NOMO-1 treated with dmso at 0.1 percent for 144 hours (cell line): ENCODE data around the gene R3HDML.
"Not testable (repeated sequence)": the region's sequence is repeated elsewhere in the genome, so short reads cannot be mapped to it uniquely, and the experiment has no call there.

Experiments used
- DNase-seq: peaks from one replicate; lab custom pipeline; 2025; ENCODE audit not compliant: unreplicated experiment; lab: John Stamatoyannopoulos, UW

R3HDML gene

DNA sequence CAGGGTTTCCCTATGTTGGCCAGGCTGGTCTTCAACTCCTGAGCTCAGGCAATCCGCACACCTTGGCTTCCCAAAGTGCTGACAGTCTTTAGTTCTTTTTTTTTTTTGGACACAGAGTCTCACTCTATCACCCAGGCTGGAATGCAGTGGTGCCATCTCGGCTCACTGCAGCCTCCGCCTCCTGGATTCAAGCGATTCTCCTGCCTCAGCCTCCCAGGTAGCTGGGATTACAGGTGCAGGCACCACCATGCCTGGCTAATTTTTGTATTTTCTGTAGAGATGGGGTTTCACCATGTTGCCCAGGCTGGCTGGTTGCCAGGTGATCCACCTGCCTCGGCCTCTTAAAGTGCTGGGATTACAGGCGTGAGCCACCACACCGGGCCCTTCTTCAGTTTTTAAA is 9.1 kb upstream of the R3HDML start:
- DNase-seq: not testable (repeated sequence)

DNA sequence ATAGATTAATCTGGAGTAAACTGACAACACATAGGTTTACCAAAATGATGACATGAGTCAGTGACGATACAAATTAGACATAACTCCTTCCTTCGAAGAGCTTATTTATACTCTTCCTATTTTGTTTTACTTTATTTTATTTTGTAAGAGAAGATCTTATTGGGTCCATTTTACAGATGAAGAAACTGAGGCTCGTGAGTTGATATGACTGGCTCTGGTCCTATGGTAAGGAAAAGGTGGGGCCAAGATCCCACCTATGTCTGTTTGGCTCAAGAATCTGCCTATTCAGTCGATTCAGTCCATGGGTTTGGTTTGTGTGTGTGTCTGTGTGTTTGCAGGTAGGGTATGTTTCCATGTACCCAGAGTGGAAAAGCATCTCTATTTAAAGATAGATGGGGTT is 8.4 kb upstream of the R3HDML start:
- no peak for DNase-seq

DNA sequence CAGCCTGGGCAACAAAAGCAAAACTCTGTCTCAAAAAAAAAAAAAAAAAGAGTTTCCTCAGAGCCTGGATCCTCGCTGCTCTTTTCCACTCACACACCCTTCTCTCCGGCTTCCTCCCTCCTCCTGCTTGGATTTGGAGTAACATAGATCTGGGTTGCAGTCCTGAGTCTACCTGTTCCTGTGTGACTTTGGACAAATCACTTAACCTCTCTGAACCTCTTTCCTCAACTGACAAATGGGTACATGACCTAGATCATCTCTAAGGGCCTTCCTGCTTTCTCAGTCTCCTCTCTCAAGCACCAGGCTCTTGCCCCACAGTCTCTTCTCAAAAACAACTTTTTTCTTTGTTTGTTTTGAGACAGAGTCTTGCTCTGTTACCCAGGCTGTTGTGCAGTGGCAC is 5.6 kb upstream of the R3HDML start:
- no peak for DNase-seq

DNA sequence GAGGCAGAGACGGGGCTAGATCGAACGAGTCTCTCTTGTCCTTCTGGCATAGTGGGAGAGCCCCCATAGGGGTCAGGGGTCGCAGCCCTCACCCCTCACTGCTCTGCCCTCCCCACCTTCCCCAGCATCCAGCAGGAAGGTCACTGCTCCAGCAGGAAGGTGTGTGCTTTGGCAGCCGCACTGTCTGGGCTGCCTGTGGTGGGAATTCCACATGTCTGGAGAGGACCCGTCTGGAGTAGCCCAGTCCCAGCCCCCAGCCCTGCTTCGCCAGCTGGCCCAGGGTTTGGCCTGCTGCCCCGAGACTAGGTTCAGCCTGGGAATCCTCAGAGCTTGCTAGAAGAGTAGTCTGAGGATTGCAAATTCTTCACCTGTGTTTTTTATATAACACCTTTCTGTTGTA is 2.5 kb upstream of the R3HDML start:
- no peak for DNase-seq

- no peak for DNase-seq
Measured at GRCh38 chr20:44334709-44335108, 2.1 kb upstream of the R3HDML start.

DNA sequence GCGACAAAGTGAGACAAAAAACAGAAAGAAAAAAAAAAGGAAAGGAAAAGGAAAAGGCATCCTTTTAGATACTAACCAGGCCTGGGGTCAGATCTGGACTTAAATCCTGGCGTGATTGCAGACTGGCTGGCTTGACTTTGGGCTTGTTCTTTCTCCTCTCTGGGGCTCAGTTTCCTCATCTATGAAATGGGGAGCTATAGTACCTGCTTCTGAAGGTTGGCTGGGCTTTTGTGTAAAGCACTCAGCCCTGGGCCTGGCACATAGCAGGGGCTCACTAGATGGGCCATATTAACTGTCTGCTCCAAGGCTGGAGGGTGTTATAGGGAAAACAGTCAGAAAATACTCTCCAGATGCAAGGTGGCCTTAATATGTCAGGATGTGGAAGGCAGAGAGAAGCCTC is 1.2 kb upstream of the R3HDML start:
- DNase-seq: no peak

- DNase-seq: no peak
Measured at GRCh38 chr20:44336086-44336485, 757 bp upstream of the R3HDML start.

GRCh38 chr20:44342248-44342647 is 5.4 kb downstream of the R3HDML start:
- no peak for DNase-seq

GRCh38 chr20:44343162-44343675 is 6.4 kb downstream of the R3HDML start:
- DNase-seq: no peak

DNA sequence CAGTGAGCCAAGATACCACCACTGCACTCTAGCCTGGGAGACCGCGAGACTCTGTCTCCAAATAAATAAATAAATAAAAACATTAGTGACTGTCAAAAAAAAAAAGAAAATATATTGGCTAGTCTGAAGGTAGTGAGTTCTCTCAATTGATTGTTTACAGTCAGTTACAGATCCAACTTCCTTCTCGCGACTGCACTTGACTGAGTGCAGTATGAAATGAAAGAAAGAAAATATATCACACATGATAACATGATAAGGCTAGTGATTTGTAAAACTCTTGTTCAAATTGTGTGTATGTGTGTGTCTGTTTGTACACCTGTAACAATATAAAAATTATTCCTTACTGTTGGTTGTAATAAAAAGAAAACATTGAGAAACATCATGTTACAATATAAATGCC is 7.9 kb downstream of the R3HDML start:
- DNase-seq: no peak

DNA sequence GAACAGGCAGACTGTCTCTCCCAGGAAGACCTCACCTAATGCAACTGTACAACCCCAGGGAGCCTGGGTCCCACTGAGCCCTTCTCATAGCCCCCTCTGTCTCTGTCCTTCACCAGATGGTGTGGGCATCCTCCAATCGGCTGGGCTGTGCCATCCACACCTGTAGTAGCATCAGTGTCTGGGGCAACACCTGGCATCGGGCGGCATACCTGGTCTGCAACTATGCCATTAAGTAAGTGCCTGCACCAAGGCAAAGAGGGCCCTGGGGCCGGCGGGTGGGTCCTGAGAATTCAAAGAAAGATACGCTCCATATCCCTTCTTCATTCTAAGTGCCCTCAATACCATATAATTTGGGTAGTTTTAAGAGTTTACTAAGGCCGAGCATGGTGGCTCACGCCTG is 8.3 kb downstream of the R3HDML start:
- DNase-seq: no peak

- DNase-seq: not testable (repeated sequence)
Measured at GRCh38 chr20:44345941-44346340, 9.1 kb downstream of the R3HDML start.

DNA sequence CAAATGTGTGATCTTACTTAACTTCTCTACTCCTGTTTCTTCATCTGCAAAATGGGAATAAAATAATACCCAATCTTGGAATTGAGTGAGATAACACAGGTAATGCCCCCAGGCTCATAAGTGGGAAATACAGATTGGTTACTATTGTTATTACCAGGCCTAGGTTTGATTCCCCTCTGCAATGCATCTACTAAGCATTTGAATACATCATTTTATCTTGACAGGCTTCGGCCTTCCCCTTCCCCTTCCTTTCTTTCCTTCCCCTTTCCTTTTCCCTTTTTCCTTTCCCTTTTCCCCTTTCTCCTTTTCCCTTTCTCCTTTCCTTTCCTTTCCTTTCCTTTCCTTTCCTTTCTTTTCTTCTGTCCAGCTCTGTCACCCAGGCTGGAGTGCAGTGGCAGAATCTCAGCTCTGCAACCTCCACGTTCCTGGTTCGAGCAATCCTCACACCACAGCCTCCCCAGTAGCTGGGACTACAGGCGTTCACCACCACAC is 11.4 kb downstream of the R3HDML start:
- DNase-seq: no peak

GRCh38 chr20:44349349-44349748 is 12.5 kb downstream of the R3HDML start:
- DNase-seq: no peak

- no peak for DNase-seq
Measured at GRCh38 chr20:44350567-44350966, 13.7 kb downstream of the R3HDML start.

GRCh38 chr20:44354979-44355497 is 18.2 kb downstream of the R3HDML start:
- no peak for DNase-seq

DNA sequence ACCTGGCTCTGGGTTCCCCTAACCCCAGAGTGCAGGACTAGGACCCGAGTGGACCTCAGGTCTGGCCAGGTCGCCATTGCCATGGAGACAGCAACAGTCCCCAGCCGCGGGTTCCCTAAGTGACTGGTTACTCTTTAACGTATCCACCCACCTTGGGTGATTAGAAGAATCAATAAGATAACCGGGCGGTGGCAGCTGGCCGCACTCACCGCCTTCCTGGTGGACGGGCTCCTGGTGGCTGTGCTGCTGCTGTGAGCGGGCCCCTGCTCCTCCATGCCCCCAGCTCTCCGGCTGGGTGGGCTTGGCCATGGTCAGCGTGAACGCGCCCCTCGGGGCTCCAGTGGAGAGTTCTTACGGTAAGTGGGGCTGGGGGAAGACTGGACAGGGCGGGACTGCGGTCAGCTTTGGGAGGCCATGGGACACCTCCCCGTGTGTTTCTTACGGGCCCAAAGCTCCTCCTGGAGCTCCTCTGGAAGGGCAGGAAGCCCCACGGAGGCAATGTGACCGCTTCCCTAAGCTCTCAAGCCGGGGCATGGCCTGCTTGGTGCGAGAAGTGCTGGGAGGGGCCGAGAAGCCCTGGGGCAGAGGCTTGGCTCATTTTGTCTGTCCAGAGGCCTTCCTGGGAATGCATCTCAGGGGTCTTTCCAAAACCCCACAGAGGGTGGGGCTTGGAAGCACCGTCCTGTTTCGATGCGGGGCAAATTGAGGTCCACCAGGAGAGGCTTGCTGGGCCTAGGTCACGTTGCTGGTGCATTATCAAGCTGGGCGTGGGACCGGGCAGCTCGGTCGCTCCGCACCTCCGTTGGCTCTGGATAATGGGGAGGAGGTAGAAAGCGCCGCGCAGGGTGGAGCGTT is 18.9 kb downstream of the R3HDML start, which contains the start of gene HNF4A:
Gene HNF4A, plus strand, starts transcription at position 202 of the 855 bp plus-strand sequence. Its CDS starts 106 bp downstream, at position 308.
- no peak for DNase-seq

DNA sequence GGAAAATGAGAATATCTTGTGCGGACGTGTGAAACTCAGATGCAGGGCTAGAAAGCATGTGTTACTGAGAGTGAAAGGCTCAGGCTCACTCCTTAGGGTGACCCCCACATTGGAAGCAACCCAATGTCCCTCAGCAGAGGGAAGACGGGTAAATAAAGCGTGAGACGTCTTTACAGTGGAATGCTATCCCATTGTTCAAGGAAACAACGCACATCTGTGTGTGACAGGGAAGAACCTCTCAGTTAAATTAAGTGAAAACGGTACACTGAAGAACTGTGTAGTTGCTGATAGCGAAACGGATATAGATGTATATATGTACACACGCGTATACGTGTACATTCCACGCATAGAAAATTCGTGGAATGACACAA is 19.5 kb downstream of the R3HDML start:
- no peak for DNase-seq

DNA sequence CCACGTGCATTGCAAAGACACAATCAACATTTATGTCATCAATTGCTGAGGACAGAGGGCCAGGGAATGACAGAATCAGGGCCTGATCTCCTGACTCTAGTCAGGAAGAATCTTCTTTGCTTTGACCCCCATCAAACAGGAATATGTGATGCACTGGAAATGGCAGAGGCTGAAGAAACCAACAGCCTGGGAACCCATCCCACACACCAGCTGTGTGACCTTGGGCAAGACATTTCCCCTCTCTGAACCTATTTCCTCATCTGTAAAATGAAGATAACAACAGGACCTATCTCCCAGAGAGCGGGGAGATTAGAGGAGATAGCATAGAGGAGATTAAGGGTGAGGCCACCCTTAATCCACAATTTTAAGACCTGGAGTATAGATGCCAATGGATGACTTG is 20.2 kb downstream of the R3HDML start:
- DNase-seq: no peak

DNA sequence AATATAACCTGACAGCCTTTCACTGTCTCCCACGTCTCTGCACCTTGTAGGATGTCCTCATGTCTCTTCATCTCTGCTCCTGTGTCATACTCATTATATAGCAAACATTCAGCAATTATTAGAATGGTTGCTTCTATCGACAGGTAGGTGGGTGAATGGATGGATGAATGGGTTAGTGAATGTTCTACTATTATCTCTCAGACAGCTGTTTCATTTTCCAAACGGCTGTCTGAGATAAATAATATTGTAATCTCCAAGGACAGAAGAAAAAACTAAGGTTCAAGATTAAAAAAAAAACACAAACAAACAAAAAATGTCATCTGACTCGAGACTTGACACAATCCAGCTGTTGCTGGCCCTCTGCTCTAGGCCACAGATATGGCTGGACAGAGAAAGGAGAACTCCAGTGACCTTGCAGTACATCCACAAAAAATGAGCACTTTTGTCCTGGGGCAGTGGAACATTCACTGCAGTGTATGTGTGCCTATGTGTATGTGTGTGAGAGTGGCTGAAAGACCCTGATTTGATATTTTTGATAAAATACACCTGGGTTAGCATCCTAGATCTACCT is 20.8 kb downstream of the R3HDML start:
- DNase-seq: no peak

DNA sequence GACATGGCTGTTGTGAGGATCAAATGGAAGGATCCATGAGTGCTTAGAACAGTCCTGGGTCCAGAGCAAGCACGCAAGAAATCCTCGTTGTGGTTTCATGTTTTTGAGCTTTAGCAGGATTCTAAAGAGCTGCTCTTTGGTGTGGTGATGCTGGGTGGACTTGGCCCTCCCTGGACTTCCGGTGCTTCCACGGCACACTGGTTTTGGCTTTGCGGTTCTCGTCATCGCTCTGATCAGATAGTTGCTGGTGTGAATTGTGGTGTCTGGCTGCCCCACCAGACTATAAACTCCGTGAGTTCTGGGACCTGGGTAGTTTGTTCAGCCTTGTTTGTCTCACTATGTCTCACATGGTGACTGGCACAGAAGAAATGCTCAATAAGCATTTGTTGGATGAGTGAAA is 21.9 kb downstream of the R3HDML start:
- no peak for DNase-seq

DNA sequence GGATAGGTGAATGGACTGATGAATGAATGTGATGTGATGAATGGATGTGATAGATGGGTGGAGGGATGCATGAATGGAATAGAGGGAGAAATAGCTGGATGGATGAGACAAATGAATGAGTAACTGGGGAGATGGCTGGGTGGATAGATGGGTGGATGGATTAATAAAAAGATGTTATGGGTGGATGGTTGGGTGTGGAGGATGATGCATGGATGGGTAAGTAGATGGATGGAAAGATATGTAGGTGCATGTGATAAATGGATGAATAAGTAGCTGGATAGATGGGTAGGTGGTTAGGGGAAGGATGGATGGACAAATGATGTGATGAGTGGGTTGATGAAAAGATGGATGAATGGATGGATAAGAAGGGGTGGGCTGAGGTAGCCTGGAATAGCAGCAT is 23.4 kb downstream of the R3HDML start:
- no peak for DNase-seq
